Osteoblast (primary cell): ENCODE results near the gene PPHLN1. TPM values are rescaled to one million over a fixed set of nuclear protein-coding genes. Genes with fewer than 3 reads are reported as not detected.
"Not testable (repeated sequence)": the region's sequence is repeated elsewhere in the genome, so short reads cannot be mapped to it uniquely, and the experiment has no call there.

Source experiments
- DNase-seq: peaks from one replicate; pipeline ENCODE4 v3.0.0; 2011; ENCODE audit warnings: low spot score, mixed read lengths; ENCODE audit not compliant: insufficient read length; ENCODE audit errors: missing footprints
- H2AFZ ChIP-seq: 2 replicates; pipeline ENCODE4 v1.6.0; 2011; ENCODE audit warnings: mild to moderate bottlenecking, low read length
- H3K27ac ChIP-seq: 2 replicates; pipeline ENCODE4 v1.5.1; 2011; ENCODE audit warnings: mild to moderate bottlenecking, low read depth, low read length, moderate library complexity
- H3K27me3 ChIP-seq: 2 replicates; pipeline ENCODE4 v1.6.0; 2012; ENCODE audit warnings: mild to moderate bottlenecking, control low read depth, inconsistent platforms, low read length, moderate library complexity; ENCODE audit not compliant: insufficient read depth
- H3K36me3 ChIP-seq: 2 replicates; pipeline ENCODE4 v1.5.1; 2011; ENCODE audit warnings: mild to moderate bottlenecking, low read length, control low read depth, moderate library complexity; ENCODE audit not compliant: insufficient read depth
- H3K4me1 ChIP-seq: 2 replicates; pipeline ENCODE4 v1.5.1; 2011; ENCODE audit warnings: mild to moderate bottlenecking, low read length, control low read depth, moderate library complexity; ENCODE audit not compliant: insufficient read depth
- H3K4me2 ChIP-seq: 2 replicates; pipeline ENCODE4 v1.6.0; 2011; ENCODE audit warnings: mild to moderate bottlenecking, low read length; ENCODE audit not compliant: insufficient read depth
- H3K4me3 ChIP-seq: fragments of 200-600 bp; sonication (generic); 3 replicates; pipeline ENCODE4 v1.5.1; 2012; ENCODE audit warnings: mild to moderate bottlenecking, low read length, inconsistent platforms; ENCODE audit not compliant: insufficient read depth
- H3K79me2 ChIP-seq: 2 replicates; pipeline ENCODE4 v1.6.0; 2012; ENCODE audit warnings: mild to moderate bottlenecking, low read length, control low read depth, inconsistent platforms; ENCODE audit not compliant: insufficient read depth
- H3K9me3 ChIP-seq: 2 replicates; pipeline ENCODE4 v1.5.1; 2011; ENCODE audit warnings: low read depth, low read length, control low read depth
- H4K20me1 ChIP-seq: 2 replicates; pipeline ENCODE4 v1.6.0; 2012; ENCODE audit warnings: mild to moderate bottlenecking, low read length, control low read depth; ENCODE audit not compliant: insufficient read depth
- total RNA-seq: library from RNA; depleted of rRNA; stranded (reverse); fragments of >200 nt; gene quantifications from 2 replicates; pipeline ENCODE4 v1.2.3, GENCODE V29; 2012
- TF ChIP-seq, protein P1 (sequence below): IDR thresholded peaks from 2 replicates; pipeline ENCODE4 v1.5.1; 2011; ENCODE audit warnings: mild to moderate bottlenecking, low read depth, low read length, moderate library complexity; ENCODE audit errors: extremely low read depth

Gene PPHLN1
- total RNA-seq, 1 donor, result 70.9 TPM

GRCh38 chr12:42326541-42327226 is 717 bp downstream of the PPHLN1 start:
- Histone ChIP-seq H3K9me3 (no peaks in the 10 kb centered on the region), H2AFZ (peak overlapping the region; percentile 95), H3K36me3 (peaks cover 2% of the 10 kb centered on the region), H3K4me1 (peaks cover 22% of the 10 kb centered on the region), H3K4me2 (peak overlapping the region; percentile 91), H3K4me3 (peak overlapping the region; percentile 94), H4K20me1 (peaks cover 27% of the 10 kb centered on the region), H3K27me3 (no peaks in the 10 kb centered on the region), H3K79me2 (peaks cover 71% of the 10 kb centered on the region), H3K27ac (peak overlapping the region; percentile 84)
- TF ChIP-seq, protein P1, sequence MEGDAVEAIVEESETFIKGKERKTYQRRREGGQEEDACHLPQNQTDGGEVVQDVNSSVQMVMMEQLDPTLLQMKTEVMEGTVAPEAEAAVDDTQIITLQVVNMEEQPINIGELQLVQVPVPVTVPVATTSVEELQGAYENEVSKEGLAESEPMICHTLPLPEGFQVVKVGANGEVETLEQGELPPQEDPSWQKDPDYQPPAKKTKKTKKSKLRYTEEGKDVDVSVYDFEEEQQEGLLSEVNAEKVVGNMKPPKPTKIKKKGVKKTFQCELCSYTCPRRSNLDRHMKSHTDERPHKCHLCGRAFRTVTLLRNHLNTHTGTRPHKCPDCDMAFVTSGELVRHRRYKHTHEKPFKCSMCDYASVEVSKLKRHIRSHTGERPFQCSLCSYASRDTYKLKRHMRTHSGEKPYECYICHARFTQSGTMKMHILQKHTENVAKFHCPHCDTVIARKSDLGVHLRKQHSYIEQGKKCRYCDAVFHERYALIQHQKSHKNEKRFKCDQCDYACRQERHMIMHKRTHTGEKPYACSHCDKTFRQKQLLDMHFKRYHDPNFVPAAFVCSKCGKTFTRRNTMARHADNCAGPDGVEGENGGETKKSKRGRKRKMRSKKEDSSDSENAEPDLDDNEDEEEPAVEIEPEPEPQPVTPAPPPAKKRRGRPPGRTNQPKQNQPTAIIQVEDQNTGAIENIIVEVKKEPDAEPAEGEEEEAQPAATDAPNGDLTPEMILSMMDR, result no peak
- DNase-seq, result peak; percentile 77

DNA sequence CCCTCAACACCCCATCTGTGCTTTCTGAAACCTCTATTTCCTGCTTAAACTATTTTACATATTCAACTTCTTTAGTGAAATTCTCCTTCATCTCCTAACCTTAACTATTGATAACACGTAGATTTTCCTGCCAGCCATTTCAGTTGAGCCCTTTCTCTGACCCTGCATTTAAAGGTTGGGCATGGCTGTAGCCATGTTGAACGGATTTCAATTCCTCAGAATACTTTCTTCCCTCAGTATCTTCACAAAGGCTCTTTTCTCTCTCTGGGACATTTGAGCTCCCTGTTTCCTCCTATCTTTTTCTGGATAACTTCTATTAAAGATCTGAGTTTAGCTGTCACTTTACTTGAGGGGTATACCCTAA is 1.2 kb downstream of the PPHLN1 start:
- DNase-seq, result peak; percentile 64
- H3K4me1 ChIP-seq, result peaks cover 22% of the 10 kb centered on the region
- H3K4me2 ChIP-seq, result peak overlapping the region; percentile 91
- peaks cover 76% of the 10 kb centered on the region for H3K79me2 ChIP-seq
- H3K36me3 ChIP-seq, result peaks cover 2% of the 10 kb centered on the region
- H2AFZ ChIP-seq, result peak overlapping the region; percentile 95
- H3K27ac ChIP-seq, result peak overlapping the region; percentile 84
- TF ChIP-seq, protein P1, result no peak
- no peaks in the 10 kb centered on the region for H3K9me3 ChIP-seq
- peaks cover 32% of the 10 kb centered on the region for H4K20me1 ChIP-seq
- peak overlapping the region; percentile 94 for H3K4me3 ChIP-seq
- no peaks in the 10 kb centered on the region for H3K27me3 ChIP-seq

DNA sequence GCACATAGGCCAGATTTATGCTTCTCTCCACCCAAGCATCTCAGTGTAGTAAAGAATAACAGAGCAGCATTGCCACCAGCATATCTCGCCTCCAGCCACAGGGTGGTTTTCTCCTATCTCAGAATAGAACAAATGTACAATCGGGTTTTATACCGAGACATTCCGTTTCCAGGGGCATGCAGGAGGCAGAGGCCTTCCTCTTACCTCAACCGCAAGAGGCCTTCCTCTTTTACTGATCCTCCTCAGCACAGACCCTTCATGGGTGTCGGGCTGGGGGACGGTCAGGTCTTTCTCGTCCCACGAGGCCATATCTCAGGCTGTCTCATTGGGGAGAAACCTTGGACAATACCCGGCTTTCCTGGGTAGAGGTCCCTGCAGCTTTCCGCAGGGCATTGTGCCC is 4.1 kb downstream of the PPHLN1 start:
- Histone ChIP-seq H3K79me2 (peaks cover 97% of the 10 kb centered on the region), H4K20me1 (peaks cover 36% of the 10 kb centered on the region), H3K4me1 (peaks cover 18% of the 10 kb centered on the region)
- H3K4me2 ChIP-seq, DNase-seq, H3K27me3 ChIP-seq, H3K4me3 ChIP-seq, H3K9me3 ChIP-seq, H3K27ac ChIP-seq, H3K36me3 ChIP-seq, H2AFZ ChIP-seq: not testable (repeated sequence)

DNA sequence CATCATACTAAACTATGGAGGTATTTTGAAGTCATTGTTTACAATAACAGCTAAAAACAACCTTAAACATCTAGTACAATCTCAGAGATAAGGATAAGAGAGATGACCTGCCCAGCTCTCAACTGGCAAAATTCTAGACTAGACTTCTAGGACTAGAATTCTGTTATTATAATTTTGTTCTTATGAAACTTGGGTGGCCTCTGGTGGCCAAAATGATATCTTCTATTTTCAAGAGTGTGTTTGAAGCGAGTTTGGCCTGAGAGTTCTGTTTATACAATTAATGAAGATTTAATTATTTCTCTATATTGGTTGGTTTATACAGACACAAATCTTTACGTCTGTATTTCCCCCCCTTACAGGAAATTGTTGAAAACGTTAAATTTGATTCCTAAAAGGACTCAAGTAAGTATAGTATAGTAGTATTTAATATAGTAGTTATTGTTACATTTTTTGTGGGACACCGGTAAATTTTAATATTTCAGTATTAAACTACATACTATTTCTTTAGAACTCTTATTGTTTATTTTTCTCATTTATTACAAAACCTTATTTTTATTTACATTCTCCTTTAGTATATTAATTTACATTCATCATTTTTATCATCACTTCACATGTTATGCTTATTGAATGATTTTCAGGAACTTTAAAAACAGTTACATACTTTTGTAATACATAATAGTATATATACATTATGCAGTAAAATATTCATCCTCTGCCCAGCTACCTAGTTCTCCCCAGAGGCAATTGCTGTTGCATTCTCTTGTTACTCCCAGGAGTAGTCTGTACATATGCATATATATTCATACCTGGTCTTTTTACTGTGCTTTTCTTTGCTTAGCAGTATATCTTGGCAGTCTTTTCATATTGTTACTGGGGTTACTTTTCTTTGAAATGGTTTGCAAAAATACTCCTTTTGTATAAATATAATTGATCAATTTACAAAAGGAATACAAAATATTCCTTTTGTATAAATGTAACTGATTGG is 6.6 kb downstream of the PPHLN1 start:
- Histone ChIP-seq H3K4me2 (no peak overlapping the region), H3K9me3 (no peaks in the 10 kb centered on the region), H2AFZ (no peak overlapping the region), H4K20me1 (peaks cover 27% of the 10 kb centered on the region), H3K4me3 (no peak overlapping the region), H3K27ac (no peak overlapping the region), H3K4me1 (peaks cover 6% of the 10 kb centered on the region), H3K27me3 (no peaks in the 10 kb centered on the region), H3K79me2 (peaks cover 88% of the 10 kb centered on the region), H3K36me3 (peaks cover 12% of the 10 kb centered on the region)
- TF ChIP-seq, protein P1, result peak; percentile 65
- peak; percentile 83 for DNase-seq
